ENCODE results near the gene GNAQ. TPM values are rescaled to one million over a fixed set of nuclear protein-coding genes. Genes with fewer than 3 reads are reported as not detected.

GNAQ gene
- total RNA-seq, 4 donors from 2014 or later: 40.8 to 54.7 (median 53.8) TPM

GRCh38 chr9:78044189-78044588 lies 12.6 kb upstream of the GNAQ start:
- DNase-seq (ENCODE audit: low spot score) (no peak), ATAC-seq (ENCODE audit: low FRiP score) (no peak)
- TF ChIP-seq CTCF (IDR thresholded peaks at IDR 0.05): no peak

- no peak for DNase-seq (ENCODE audit: low spot score)
- TF ChIP-seq CTCF (IDR thresholded peaks at IDR 0.05): no peak
- ATAC-seq (ENCODE audit: low FRiP score): no peak
Measured at GRCh38 chr9:78041971-78042370, 10.4 kb upstream of the GNAQ start.

GRCh38 chr9:78040726-78041125 lies 9.1 kb upstream of the GNAQ start:
- ATAC-seq (ENCODE audit: low FRiP score) (no peak), DNase-seq (ENCODE audit: low spot score) (no peak)
- TF ChIP-seq CTCF (IDR thresholded peaks at IDR 0.05): no peak

GRCh38 chr9:78038620-78039300 lies 7.1 kb upstream of the GNAQ start:
- ATAC-seq (ENCODE audit: low FRiP score) (no peak), DNase-seq (ENCODE audit: low spot score) (no peak)
- no peak for TF ChIP-seq CTCF (IDR thresholded peaks at IDR 0.05)

GRCh38 chr9:78035383-78035993 lies 3.9 kb upstream of the GNAQ start:
- DNase-seq (ENCODE audit: low spot score) (no peak), ATAC-seq (ENCODE audit: low FRiP score) (no peak)
- peak in 2 of 3 donors; percentile 65 to 85 for TF ChIP-seq CTCF (IDR thresholded peaks at IDR 0.05)

- no peak for ATAC-seq (ENCODE audit: low FRiP score)
- no peak for DNase-seq (ENCODE audit: low spot score)
- no peak for TF ChIP-seq CTCF (IDR thresholded peaks at IDR 0.05)
Measured at GRCh38 chr9:78033870-78034269, 2.3 kb upstream of the GNAQ start.

Measured in omental fat pad (tissue), 4 donors.